HepG2 (cell line): Measurements from ENCODE around the gene UTS2R. TPM values are rescaled to one million over a fixed set of nuclear protein-coding genes. Genes with fewer than 3 reads are reported as not detected.

Source experiments
- AGO1 ChIP-seq: fragments of 200-400 bp; formaldehyde crosslinking; IDR thresholded peaks from 2 replicates; pipeline ENCODE4 v1.6.1; 2017; ENCODE audit warnings: mild to moderate bottlenecking, low read depth, low read length, moderate library complexity; ENCODE audit not compliant: poor library complexity, severe bottlenecking
- ATAD3A ChIP-seq: sonication (generic); formaldehyde crosslinking; IDR thresholded peaks from 2 replicates; pipeline ENCODE4 v1.4.0; 2020; ENCODE audit warnings: missing genetic modification reagents
- CENPX ChIP-seq: sonication (generic); formaldehyde crosslinking; IDR thresholded peaks from 2 replicates; pipeline ENCODE4 v1.9.0; 2021; ENCODE audit warnings: mild to moderate bottlenecking, missing genetic modification reagents, moderate library complexity
- HNRNPL ChIP-seq: fragments of 200-400 bp; formaldehyde crosslinking; IDR thresholded peaks from 2 replicates; pipeline ENCODE4 v1.6.1; 2017; ENCODE audit warnings: mild to moderate bottlenecking, low read depth, low read length
- HOXA7 ChIP-seq: sonication (generic); formaldehyde crosslinking; IDR thresholded peaks from 2 replicates; pipeline ENCODE4 v1.8.1; 2022; ENCODE audit warnings: mild to moderate bottlenecking, missing genetic modification reagents, moderate library complexity
- MAFF ChIP-seq: IDR thresholded peaks from 2 replicates; pipeline ENCODE4 v1.6.1; 2011; ENCODE audit warnings: low read depth, low read length, improper control_type of control experiment
- SRSF1 ChIP-seq: fragments of 200-400 bp; formaldehyde crosslinking; optimal IDR thresholded peaks from 2 replicates; pipeline ENCODE3; 2017; ENCODE audit warnings: mild to moderate bottlenecking, low read depth, low read length, moderate library complexity
- THAP11 ChIP-seq: IDR thresholded peaks from 2 replicates; pipeline ENCODE4 v1.6.1; 2016; ENCODE audit warnings: missing biosample characterization, missing genetic modification reagents
- ZBTB14 ChIP-seq: sonication (generic); formaldehyde crosslinking; IDR thresholded peaks from 2 replicates; pipeline ENCODE4 v1.4.0; 2020; ENCODE audit warnings: missing genetic modification reagents
- ZNF776 ChIP-seq: sonication (generic); formaldehyde crosslinking; IDR thresholded peaks from 2 replicates; pipeline ENCODE4 v1.4.0; 2020; ENCODE audit warnings: mild to moderate bottlenecking, missing genetic modification reagents
- polyA plus RNA-seq, 8 experiments: library from polyadenylated mRNA; depleted of rRNA in 3 of 8; stranded (reverse) in 7 of 8; unstranded in 1 of 8; fragments of >200 nt; fragmentation: Illumina TruSeq in 4 of 8; extraction: Trizol in 4 of 8; gene quantifications; 2 replicates each; pipeline versions ENCODE4 v1.2.1 to v1.2.3, GENCODE V29; 2011 to 2016; ENCODE audit warnings: low read depth in 4 of 8, missing spikeins in 1 of 8, mixed read lengths in 1 of 8; ENCODE audit not compliant: insufficient read depth in 1 of 8
- total RNA-seq, 5 experiments: library from RNA; depleted of rRNA; stranded (reverse); fragments of >200 nt; fragmentation: Illumina TruSeq; extraction: Trizol; gene quantifications; 2 replicates each; pipeline ENCODE4 v1.2.3, GENCODE V29; 2016; ENCODE audit warnings: low read depth in 1 of 5
- TF ChIP-seq, protein P1 (sequence below): sonication (generic); formaldehyde crosslinking; IDR thresholded peaks from 2 replicates; pipeline ENCODE4 v1.5.1; 2020; ENCODE audit warnings: mild to moderate bottlenecking, missing genetic modification reagents, moderate library complexity
- TF ChIP-seq, protein P2 (sequence below): sonication (generic); formaldehyde crosslinking; IDR thresholded peaks from 2 replicates; pipeline ENCODE4 v1.5.1; 2020; ENCODE audit warnings: mild to moderate bottlenecking, missing genetic modification reagents, moderate library complexity

Gene UTS2R
- total and polyA plus RNA-seq, 2 of the 13 experiments (the other 11 are each of a cell fraction or from before 2014, with no cell fraction given): 0.13 to 0.15 TPM

DNA sequence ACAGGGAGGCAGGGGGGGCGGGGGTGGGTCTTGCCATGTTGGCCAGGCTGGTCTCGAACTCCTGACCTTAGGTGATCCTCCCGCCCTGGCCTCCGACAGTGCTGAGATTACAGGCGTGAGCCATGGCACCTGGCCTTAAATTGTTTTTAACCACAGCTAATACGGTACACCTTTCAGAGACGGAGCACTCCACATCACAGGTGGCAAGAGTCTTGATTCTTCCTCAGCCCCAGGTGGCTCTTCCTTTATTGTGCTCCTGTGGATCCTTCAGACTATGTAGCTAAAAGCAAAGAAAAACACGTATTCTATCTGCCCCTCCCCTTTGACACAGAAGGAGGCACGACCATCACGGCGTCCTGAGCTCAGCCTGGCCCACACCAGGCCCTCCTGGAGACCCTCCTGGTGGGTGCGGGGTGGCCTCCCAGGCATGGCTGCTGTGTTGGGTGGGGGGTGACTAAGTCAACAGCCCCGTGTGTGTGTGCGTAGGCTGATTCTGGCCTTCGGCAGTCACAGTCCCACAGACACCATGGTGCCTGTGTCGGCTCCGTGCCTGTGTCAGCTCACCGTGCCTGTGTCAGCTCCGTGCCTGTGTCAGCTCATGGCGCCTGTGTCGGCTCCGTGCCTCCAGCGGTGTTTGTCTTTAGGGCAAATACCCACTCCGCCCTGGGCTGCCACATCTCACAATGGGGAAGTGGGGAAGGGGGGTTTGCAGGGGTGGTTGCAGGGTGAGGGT, 27.2 kb upstream of the UTS2R start (continued):
- TF ChIP-seq CENPX (CRISPR knock-in tag) (no peak), ATAD3A (CRISPR knock-in tag) (no peak), HOXA7 (CRISPR knock-in tag) (no peak), HNRNPL (0 out of 2 replicates have a peak, but pooled peaks have one; percentile 57), AGO1 (peak; percentile 60), ZBTB14 (no peak), THAP11 (CRISPR knock-in tag) (0 out of 2 replicates have a peak, but pooled peaks have one; percentile 1), MAFF (no peak), ZNF776 (CRISPR knock-in tag) (no peak), SRSF1 (no peak)
- TF ChIP-seq, protein P1, sequence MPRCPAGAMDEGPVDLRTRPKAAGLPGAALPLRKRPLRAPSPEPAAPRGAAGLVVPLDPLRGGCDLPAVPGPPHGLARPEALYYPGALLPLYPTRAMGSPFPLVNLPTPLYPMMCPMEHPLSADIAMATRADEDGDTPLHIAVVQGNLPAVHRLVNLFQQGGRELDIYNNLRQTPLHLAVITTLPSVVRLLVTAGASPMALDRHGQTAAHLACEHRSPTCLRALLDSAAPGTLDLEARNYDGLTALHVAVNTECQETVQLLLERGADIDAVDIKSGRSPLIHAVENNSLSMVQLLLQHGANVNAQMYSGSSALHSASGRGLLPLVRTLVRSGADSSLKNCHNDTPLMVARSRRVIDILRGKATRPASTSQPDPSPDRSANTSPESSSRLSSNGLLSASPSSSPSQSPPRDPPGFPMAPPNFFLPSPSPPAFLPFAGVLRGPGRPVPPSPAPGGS: 0 out of 2 replicates have a peak, but pooled peaks have one; percentile 30
- TF ChIP-seq, protein P2, sequence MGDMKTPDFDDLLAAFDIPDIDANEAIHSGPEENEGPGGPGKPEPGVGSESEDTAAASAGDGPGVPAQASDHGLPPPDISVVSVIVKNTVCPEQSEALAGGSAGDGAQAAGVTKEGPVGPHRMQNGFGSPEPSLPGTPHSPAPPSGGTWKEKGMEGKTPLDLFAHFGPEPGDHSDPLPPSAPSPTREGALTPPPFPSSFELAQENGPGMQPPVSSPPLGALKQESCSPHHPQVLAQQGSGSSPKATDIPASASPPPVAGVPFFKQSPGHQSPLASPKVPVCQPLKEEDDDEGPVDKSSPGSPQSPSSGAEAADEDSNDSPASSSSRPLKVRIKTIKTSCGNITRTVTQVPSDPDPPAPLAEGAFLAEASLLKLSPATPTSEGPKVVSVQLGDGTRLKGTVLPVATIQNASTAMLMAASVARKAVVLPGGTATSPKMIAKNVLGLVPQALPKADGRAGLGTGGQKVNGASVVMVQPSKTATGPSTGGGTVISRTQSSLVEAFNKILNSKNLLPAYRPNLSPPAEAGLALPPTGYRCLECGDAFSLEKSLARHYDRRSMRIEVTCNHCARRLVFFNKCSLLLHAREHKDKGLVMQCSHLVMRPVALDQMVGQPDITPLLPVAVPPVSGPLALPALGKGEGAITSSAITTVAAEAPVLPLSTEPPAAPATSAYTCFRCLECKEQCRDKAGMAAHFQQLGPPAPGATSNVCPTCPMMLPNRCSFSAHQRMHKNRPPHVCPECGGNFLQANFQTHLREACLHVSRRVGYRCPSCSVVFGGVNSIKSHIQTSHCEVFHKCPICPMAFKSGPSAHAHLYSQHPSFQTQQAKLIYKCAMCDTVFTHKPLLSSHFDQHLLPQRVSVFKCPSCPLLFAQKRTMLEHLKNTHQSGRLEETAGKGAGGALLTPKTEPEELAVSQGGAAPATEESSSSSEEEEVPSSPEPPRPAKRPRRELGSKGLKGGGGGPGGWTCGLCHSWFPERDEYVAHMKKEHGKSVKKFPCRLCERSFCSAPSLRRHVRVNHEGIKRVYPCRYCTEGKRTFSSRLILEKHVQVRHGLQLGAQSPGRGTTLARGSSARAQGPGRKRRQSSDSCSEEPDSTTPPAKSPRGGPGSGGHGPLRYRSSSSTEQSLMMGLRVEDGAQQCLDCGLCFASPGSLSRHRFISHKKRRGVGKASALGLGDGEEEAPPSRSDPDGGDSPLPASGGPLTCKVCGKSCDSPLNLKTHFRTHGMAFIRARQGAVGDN (CRISPR knock-in tag): peak; percentile 72
